GM19328 (cell line): ENCODE measurements around the gene SRF.

Experiments used
- ATAC-seq: cut with Tn5 transposase; IDR thresholded peaks from one replicate; pipeline ENCODE4 v1.9.1; 2021; ENCODE audit warnings: mild to moderate bottlenecking, moderate library complexity; ENCODE audit not compliant: unreplicated experiment

Gene SRF

GRCh38 chr6:43181621-43181941 is 10.5 kb downstream of the SRF start:
- peak; percentile 19 for ATAC-seq

DNA sequence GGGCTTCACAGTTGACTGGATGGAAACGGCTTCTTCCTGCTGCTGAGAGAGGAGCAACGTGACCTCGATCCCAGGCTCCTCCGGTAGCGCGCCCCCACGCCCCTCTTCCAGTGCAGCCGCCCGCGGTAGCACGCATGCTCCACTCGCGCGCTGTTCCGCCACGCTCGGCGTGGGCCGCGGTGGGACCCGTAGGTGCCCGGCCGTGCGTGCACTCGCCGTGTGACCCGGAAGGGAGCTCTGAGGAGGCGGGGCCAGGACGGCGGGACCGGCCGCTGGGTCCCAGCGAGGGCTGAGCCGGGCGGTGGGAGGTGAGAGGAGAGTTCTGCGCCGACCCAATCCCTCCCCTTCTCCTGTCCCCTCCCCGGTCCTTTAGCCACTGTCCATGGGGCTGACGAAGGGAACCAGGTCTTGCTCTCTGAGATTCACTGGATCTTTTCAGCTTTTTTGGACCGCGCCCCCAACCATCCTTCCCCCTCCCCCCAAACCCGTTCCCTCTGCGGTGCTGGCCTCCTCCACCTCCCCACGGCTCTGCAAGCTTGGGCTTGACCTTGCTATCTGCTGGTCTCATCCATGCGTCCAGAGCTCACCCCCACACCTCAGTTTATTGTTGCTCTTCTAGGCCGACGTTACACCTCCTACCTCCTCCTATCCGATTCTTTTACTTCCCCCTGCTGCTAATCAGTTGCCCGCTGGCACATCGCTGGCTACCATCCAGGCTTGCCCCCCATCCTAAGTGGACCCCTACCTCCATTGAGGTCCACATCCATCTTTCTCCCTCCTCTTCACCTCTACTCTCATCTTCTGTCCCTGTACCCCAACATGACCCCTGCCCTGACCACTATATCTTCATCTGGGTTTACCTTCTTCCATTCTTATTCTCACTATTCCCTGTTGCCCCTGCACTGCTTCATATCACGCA is 11.1 kb downstream of the SRF start, which contains the start of gene CUL9:
TSS of gene CUL9 (plus strand) at position 255 of the 919 bp plus-strand sequence. CDS start 2,115 bp downstream, outside the sequence.
- peak; percentile 97 for ATAC-seq

- ATAC-seq, result no peak
Observed at GRCh38 chr6:43183441-43183840, 12.4 kb downstream of the SRF start.

DNA sequence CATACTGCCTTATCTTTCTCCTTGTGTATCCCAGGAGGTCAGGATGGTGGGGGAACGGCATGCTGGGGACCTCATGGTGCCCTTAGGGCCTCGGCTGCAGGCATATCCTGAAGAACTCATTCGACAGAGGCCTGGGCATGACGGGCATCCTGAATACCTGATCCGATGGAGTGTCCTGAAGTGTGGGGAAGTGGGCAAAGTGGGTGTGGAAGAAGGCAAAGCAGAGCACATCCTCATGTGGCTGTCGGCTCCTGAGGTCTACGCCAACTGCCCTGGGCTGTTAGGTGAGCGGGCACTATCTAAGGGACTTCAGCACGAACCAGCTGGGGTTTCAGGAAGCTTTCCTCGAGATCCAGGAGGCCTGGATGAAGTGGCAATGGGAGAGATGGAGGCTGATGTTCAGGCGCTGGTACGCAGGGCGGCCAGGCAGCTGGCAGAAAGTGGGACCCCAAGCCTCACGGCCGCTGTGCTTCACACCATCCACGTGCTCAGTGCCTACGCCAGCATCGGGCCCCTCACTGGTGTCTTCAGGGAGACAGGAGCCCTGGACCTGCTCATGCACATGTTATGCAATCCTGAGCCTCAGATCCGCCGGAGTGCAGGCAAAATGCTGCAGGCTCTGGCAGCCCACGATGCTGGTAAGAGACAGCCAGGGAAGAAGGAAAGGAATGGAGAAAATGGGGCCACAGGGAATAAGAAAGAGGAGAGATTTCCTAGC is 13.4 kb downstream of the SRF start:
- no peak for ATAC-seq

DNA sequence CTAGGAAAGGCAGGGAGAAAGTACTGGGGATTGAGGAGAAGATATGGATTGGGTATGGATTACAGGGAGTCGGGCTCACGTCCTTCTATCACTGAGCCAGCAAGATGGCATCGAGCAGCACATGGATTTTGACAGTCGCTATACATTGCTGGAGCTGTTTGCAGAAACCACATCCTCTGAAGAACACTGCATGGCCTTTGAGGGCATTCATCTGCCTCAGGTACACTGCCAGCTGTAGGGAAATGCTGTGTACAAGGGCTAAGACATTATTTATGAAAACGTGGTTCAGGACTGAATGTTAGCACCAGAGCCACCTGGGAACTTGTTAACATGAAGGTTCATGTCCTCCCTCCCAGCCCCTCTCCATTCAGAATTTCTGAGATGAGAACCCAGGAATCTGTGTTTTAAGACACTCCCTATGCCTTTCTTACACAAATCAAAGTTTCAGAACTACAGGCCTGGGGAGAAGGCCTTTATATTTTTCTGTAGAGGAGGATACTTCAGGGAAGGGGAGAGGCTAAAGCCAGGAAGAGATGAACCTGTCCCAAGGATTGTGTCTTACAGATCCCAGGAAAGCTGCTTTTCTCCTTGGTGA is 14.4 kb downstream of the SRF start:
- no peak for ATAC-seq

DNA sequence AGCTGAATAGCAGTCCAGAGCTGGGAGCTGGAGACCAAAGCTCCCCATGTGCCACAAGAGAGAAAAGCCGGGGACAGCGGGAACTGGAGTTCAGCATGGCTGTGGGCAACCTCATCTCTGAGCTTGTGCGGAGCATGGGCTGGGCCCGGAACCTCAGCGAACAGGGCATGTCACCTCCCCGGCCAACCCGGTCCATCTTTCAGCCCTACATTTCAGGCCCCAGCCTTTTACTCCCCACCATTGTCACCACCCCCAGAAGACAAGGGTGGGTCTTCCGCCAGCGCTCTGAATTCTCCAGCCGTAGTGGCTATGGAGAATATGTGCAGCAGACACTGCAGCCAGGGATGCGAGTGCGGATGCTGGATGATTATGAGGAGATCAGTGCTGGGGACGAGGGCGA is 14.9 kb downstream of the SRF start:
- no peak for ATAC-seq

- ATAC-seq, result no peak
Observed at GRCh38 chr6:43186706-43187105, 15.6 kb downstream of the SRF start.

DNA sequence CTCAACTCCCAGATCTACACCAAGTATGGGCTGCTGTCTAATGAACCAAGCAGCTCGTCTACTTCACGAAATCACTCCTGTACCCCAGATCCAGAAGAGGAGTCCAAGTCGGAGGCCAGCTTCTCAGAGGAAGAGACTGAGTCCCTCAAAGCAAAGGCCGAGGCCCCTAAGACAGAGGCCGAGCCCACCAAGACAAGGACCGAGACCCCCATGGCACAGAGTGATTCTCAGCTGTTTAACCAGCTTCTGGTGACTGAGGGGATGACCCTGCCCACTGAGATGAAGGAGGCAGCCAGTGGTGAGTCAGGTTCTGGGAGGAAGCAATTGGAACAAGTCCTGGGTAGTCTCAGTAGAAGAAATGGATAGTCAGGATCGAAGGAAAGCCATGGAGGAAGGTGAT is 16.8 kb downstream of the SRF start:
- no peak for ATAC-seq

DNA sequence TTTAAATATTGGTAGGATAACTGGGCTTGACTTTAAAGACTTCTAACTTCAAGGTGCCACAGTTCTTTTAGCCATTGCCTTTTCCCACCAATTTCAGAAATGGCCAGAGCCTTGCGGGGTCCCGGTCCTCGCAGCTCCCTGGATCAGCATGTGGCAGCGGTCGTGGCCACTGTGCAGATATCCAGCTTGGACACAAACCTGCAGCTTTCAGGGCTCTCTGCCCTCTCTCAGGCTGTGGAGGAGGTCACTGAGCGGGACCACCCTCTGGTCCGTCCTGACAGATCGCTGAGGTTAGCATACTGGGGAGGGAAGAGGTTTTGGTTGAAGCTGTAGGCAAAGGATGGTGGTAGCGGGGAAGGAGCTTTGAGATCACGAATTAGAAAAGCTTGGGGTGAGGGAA is 17.4 kb downstream of the SRF start:
- no peak for ATAC-seq

DNA sequence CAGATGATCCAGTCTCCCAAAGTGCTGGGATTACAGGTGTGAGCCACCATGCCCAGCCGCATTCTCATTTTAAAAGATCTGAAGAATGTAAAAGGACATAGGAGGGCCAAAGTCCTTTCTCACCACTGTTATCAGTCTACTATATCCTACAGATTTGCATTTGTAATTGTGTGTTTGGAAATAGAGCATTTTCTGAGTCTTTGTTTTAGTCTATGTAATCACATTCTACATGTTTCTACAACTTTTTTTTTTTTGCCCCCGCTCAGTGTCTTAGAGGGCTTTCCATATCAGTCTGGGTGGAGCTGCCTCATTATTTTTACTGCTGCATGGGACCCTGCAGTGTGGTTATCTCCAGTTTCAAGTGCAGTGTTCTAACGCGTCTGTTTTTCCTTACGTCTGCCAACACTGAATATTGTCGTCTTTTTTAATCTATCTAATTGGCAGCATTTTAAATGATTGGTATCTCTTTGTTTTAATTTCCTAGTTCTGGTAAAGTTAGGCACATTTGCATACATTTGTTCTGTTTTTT is 18.8 kb downstream of the SRF start:
- ATAC-seq, result no peak

DNA sequence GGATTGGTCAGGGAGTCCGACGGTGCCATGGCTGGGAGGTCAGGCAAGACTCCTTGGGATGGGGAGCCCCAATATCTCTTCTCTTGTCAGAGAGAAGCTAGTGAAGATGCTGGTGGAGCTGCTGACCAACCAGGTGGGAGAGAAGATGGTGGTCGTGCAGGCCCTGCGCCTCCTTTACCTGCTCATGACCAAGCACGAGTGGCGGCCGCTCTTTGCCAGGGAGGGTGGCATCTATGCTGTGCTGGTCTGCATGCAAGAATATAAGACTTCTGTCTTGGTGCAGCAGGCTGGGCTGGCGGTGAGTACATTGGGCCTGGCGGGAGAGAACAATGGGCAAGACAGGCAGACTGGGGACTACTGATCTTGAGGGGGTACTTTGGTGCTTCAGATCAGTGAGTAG is 21.8 kb downstream of the SRF start:
- no peak for ATAC-seq

DNA sequence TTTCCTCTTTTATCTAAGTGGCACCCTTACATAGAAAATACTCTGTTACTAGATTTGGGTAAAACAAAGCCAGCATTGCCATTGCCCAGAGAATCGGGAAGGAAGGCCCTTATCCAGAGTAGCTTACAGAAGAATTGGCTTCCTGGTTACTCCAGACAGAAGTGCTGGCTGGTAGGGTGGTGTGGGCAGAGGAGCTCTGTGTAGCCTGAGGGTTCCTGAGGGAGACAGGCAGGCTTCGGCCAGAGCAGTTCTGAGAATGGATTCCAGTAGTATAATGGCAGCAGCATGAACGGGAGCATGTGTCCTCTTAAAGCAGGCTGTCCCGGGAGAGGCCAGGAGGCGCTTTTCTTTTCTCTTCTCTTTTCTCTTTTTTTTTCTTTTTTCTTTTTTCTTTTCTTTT is 22.9 kb downstream of the SRF start:
- ATAC-seq, result no peak

DNA sequence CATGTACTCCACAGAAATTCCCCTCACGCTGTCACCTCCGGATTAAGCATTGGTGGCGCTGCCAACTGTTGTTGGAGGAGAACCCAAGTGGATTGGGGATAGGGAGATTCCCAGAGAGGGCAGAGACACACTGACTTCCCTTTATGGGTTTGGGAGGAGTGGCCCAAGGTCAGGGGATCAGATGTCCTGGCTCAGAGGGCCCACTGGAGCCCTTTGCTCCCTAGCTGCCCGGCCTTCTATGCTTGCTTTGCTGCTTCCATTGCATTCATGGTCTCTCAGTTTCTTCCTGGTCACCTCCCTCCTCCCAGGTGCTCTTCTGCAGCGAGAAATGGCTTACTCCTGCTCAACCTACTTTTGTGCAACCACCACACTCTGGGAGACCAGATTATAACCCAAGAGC is 25.3 kb downstream of the SRF start:
- ATAC-seq, result no peak

- ATAC-seq, result no peak
Observed at GRCh38 chr6:43199912-43200311, 28.8 kb downstream of the SRF start.

DNA sequence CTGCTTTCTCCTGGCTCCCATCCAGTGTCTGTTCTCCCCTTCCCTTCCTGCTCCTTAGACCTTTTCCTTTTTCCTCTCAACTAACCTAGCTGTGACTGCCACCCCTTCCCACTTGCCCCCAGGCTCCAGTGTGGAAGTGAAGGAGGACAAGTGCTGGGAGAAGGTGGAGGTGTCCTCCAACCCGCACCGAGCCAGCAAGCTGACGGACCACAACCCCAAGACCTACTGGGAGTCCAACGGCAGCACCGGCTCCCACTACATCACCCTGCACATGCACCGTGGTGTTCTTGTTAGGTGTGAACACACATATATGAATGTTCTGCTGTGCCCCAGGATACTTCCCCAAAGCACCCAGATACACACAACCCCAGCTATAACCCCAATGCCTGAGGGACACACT is 29.5 kb downstream of the SRF start:
- ATAC-seq, result no peak

GRCh38 chr6:43202451-43202850 is 31.4 kb downstream of the SRF start:
- no peak for ATAC-seq

GRCh38 chr6:43203029-43203717 is 32.1 kb downstream of the SRF start:
- no peak for ATAC-seq

- no peak for ATAC-seq
Observed at GRCh38 chr6:43203718-43204095, 32.6 kb downstream of the SRF start.

- ATAC-seq, result no peak
Observed at GRCh38 chr6:43204271-43205105, 33.4 kb downstream of the SRF start.

DNA sequence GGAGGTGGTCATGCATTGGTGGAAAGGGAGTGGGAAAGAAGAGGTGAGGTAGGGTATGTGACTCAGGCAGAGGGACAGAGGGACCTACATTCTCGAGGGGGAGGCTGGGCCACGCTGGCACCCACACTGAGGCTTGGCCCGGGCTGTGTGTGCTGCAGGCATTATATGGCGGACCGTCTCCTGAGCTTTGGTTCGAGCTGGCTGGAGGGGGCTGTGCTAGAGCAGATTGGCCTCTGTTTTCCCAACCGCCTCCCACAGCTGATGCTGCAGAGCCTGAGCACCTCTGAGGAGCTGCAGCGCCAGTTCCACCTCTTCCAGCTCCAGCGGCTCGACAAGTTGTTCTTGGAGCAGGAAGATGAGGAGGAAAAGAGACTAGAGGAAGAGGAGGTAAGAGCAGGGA is 34.8 kb downstream of the SRF start:
- no peak for ATAC-seq
